GM21737 (cell line): ENCODE results near the gene LSG1.
"Not testable (repeated sequence)": the region's sequence is repeated elsewhere in the genome, so short reads cannot be mapped to it uniquely, and the experiment has no call there.

Experiments used
- ATAC-seq: cut with Tn5 transposase; IDR thresholded peaks from one replicate; pipeline ENCODE4 v1.9.1; 2021; ENCODE audit warnings: mild to moderate bottlenecking, moderate library complexity; ENCODE audit not compliant: unreplicated experiment

Gene LSG1

DNA sequence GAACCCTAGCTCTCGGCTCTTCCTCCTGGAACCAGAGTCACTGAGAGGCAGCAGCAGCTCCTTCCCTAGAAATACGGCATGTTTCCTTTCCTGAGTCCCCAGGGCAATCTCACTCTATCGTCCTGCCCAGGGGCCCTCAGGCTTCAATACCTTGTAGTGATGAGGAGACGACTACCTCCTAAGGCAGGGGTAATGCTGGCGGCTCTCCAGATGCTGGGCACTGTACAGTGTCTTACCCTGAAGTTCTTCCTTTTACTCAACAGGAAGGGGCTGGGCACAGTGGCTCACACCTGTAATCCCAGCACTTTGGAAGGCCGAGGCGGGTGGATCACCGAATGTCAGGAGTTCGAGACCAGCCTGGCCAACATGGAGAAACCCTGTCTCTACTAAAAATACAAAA lies 52.2 kb downstream of the LSG1 start:
- no peak for ATAC-seq

DNA sequence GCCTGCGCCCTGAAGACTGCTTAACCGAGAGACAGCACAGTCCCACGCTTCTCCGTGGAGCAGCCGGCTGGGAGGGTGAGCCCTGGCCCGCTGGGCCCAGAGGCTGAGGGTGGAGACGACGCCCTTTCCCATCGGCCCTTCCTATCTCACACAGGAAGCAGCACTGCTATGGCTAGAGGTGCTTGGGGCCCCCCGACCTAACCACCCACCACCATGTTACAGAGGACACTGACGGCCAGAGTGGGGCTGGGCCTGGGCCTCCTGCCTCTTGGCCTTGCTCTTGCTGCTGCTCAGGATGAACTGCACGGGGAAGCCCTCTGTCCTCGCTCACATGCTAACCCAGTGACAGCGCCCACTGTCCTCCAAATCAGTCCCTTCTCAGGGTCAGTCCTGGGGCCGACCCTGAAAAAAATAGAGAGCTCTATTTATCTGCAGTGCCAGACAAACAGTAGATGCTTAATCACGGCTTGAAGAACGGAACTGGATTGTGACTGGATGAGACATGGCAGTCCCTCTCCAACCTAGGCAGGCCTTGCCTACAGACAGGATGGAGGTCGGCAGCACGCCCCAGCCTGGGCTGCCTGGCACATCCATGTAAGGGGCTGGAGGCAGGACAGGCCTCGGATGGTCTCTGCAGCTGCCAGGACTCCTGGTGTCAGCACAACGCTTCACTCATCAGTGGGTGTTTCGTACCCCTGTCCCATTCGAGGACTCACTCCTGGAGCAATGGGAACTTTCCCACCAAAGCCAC lies 53.0 kb downstream of the LSG1 start:
- ATAC-seq: no peak

DNA sequence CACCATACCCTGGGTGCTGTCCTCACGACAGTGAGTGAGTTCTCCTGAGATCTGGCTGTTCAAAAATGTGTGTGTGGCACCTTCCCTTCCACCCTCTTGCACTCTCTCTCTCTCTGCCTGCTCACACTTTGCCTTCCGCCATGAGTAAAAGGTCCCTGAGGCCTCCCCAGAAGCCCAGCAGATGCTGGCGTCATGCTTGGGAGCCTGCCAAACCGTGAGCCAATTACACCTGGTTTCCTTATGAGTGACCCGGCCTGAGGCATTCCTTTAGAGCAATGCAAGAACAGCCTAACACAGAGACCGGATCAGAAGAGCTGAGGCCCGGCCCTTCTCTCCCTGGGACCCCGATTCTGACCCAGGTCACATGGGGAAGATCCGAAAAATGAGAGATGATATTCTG lies 54.2 kb downstream of the LSG1 start:
- no peak for ATAC-seq

DNA sequence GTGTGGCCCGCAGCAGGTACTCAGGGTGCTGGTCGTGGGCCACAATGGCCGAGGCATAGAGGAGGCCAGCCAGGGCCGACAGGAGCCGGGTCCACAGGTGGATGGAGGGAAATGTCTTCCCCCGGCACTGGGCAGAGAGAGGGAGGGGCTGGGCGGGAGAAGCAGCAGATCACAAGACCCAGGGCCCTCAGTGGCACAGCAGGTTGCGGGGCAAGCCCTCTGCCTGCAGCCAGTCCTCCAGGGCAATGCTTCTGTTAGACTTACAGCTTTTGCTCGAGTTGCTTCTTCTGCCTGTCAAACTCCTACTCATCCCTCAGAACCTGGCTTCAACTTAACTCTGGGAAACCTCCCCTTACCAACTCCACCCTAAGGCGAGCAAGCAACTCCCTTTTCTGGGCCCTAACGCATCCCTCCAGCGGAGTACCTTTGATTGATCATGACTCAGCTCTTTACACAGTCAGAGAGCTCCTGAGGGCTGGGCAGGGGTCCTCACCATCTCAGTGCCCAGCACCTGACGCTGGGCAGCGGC lies 54.8 kb downstream of the LSG1 start:
- no peak for ATAC-seq

DNA sequence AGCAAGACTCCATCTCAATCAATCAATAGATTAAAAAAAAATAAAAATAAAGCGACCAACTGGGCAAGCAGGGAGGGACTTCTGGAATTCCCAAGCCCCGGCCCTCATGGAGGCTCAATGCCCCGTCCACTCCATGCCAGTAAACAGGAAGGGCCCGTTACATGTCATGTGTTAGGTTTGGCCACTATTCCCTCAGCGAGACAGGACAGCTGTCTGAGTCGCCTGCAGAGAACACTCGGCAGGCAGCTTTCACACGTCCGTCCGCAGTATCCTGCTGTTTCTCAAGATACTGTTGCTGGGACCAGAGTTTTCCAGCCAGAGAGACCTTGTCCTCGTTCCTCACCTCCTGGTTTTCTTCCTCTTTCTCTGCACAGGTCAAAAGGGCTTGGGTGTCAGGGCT lies 56.8 kb downstream of the LSG1 start:
- no peak for ATAC-seq

DNA sequence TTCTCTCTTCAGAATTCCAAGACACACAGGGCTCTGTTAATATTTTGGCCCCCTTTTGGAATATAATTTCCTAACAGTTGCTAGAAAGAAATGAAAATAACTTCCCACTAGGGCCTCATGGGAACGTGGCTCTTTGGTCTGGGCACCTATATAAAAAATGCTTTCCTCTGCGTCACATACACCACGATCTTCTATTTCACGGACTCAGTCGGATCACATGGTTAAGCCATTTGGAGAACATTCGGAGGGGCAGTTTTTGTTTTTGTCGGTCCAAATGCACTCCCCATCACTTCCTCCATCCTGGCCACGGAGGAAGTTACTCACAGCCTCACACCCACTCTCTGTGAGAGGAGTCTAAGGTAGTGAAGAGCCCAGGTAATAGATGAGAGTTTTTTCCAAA lies 59.8 kb downstream of the LSG1 start:
- ATAC-seq: no peak

DNA sequence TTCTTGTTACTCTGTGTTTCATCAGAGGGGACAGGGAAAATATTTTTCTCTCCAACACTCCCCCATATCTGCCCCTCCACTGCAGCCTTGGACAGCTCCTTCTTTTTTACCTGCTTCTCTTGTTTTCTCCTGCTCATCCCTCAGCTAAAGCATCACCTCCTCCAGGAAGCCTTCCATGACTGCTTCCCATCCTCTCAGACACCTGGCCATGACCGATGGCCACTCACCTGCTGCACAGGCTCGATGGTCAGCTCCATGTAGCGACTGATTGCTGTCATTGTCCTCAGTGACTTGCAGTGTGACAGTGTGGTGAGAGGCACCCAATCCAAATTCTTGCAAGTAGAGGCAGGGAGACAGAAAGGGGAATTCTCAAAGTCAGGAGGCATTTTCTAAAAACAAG lies 61.3 kb downstream of the LSG1 start:
- ATAC-seq: no peak

DNA sequence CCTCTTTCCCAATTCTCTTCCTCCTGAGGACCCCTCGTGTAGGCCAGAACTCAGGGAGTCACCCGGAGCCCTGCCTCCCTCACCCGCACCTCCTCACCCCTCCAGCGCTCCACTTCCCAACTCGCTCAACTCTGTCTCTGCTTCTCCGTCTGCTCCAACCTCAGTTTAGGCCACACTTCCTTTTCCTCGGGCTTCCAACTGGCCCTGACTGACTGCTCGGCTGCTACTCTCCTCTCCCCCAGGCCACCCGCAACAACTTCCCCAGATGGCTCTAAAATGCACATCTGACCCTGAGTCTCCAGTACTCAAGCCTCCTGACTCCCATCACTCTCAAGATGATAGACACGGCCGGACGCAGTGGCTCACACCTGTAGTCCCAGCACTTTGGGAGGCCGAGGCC lies 62.4 kb downstream of the LSG1 start:
- no peak for ATAC-seq

DNA sequence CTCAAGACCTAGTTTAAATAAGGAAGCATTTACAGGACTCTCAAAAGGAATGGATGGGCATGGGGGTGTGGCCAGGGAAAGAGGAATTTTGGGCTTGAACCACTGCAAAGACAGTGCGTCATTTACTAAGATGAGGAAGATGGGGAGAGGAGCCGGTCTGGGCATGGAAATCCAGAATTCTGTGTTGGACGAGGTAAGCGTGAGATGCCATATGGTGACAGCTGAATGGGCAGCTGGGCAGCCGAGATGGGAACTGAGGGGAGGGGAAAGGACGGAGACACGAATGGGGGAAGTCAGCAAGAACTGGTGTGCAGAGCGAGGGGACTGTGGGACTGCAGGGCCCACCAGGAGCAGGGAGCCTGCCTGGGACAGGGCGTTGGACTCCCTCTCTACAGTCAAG lies 63.0 kb downstream of the LSG1 start:
- ATAC-seq: no peak

DNA sequence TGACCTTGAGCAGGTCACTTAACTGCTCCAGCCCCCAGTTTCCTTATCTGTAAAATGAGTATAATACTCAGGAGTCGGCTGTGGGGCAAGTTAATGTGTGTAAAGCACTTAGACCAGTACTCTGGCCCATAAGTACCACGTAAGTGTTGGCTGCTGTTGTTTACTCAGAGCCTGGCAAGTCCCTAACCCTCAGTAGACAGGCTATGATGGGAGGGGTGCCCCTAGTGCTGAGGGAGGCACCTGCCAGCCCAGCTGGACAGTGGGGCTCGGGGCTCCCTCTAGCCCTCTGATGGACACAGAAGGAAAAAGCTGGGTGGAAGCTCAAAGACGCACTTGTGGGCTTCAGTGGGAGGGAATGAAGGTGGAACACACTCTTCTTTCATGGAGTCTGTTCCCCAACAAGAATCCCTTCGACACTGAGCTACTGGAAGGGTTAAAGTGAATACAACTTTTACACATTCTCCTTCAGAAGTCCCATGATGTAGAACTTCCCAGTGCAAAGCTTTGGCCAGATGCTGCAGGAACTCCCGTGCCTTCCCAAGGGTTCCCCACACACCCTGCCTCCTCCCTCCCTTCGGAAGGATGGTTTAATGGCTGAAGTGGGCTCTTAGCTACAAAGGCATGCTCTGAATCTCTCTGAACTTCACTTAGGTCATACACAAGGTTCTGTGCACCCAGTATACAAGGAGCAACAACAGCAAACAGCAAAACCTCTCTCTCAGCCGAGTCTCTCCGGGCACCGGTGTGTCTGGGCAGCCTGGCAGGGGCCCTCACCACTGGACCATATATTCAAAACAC lies 64.2 kb downstream of the LSG1 start:
- no peak for ATAC-seq

DNA sequence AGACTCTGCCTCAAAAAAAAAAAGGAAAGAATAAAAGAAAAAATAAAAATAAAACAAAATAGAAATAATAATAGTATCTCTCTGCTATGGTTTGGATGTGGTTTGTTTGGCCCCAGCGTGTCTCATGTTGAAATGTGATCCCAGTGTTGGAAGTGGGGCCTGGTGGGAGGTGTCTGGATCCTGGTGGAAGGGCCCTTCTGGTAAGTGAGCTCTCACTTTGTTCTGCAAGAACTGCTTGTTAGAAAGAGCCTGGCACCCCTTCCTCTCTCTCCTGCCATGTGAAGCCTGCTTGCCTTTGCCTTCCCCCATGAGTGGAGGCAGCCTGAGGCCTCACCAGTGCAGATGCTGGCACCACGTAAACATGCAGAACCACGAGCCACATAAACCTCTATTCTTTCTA lies 65.0 kb downstream of the LSG1 start:
- ATAC-seq: no peak

DNA sequence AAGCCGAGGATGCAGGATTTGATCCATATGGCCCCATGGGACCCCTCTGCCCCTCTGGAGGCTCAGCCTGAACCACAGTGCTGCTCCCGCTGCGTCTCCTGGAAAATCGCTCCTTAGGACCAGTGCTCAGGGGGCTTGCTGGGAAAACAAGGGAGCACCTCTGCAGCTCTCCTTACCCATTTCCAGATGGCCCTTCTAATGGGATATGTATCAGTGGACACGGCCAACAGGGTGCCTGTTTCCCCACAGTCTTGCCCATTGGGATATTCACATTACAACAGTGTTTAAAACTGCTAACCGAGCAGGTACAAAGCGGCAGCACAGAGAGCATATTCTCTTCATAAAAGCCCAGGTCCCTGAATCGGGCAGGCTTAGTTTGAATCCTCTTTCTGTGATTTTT lies 65.8 kb downstream of the LSG1 start:
- ATAC-seq: no peak

DNA sequence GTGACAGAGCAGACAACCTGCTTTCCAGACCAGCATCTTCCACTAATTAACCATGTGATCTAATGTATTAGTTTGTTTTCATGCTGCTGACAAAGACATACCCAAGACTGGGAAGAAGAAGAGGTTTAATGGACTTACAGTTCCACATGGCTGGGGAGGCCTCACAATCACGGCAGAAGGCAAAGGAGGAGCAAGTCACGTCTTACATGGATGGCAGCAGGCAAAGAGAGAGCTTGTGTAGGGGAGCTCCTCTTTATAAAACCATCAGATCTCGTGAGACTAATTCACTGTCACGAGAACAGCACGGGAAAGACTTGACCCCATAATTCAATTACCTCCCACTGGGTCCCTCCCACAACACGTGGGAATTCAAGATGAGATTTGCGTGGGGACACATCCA lies 66.7 kb downstream of the LSG1 start:
- ATAC-seq: not testable (repeated sequence)

DNA sequence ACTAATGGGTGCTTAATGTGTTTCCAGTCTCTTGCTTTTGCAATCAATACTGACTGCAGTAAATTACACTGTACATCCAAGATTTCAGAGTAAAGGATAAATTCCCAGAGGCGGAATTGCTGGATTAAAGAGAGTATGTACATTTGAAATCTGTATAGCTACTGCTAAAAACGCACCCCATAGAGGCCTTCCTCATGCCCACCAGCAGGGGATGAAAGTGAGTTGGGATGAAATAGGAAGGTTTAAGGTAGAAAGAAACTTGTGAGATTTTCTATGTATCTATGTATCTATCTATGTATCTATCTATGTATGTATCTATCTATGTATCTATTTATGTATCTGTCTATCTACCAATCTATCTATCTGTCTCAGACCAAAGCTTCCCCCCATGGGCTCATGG lies 67.2 kb downstream of the LSG1 start:
- ATAC-seq: no peak

DNA sequence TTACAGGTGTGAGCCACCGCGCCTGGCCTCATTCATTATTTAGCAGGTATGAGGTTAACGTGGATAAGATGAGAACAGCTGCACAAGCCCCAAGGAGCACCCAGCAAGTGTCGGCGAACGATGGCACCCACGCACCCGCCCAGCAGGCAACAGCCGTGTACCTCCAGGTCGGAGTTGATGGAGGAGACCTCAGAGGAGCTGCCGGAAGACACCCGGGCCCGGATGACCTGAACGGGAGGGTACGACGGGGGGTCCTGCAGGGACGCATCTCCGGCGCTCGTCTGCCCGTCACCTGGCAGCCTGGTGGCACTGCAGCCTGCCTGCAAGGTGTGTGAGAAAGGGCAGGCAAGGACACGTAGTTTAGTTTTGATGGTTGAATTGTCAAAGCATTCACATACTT lies 67.9 kb downstream of the LSG1 start:
- no peak for ATAC-seq

DNA sequence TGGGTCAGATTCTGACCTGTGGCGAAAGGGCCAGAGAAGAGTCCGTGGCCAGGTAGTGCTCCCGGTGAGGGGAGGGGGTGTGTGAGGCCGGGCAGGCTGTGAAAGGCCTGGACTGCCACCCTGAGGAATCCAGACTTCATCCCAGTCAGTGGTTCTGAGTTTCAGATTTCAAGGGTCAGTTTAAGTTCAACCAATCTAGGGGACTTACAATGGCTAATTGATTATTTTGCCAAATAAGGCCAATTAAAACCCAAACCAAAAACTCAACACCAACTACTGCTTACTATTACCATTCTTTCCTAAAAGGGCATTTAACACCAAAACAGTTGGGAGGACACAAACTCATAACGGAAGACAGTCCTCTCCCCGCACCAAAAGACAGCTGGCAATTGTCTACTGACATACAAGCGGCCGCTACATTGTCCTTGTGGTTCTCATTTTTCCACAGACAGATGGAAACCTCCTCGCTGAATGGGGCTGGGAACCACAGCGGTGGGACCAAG lies 69.3 kb downstream of the LSG1 start:
- ATAC-seq: no peak

DNA sequence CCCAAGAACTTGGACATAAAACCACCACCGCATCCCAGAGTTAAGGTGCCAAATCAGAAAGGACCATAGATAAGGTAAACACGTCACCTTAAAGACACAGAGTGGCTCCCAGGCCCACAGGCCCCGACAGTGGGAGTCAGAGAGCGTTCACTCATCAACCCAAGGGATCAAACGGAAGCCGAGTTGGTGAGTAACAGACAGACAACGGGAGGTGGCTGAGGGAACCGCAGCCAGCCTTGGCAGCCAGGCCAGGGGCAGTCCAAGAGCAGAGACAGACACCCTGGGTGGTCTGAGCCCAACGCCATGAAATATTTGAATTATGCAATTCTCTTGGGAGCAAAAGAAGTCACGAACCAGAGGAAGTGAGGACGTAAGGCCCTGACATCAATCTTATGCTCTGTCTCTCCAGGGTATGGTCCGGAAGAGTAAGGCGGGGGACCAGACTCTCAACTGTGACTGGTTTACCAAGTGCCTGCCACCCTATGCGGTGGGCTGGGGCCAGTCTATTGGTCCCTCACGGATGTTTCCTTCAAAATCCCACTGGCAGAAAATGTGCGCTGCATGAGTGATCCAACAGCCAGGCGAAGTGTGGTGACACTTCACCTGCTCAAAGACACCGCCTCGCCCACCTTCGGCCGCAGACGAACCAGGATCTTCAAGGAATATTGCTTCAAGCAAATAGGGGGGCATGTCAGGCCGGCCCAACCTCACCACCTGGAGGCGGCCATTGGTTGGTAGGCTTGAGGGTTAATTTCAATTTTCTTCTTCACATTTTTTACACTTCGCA lies 73.0 kb downstream of the LSG1 start:
- no peak for ATAC-seq

DNA sequence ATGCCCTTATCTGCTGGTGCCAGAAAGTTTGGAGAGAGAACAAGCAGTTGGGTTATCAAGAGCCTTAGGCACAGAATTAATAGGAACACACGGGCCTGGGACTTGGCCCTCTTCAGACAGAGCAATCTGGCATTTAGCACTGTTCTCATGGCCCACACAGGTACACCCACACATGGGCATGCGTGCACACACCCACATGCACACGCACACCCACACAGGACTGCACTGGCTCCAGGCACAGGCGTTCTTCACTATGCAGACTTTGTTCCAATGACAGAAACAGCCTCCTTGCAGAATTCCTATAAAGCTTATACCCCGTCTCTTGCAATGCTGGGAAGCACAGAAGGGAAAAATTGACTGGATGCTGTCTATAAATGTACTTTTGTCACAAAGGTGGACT lies 75.1 kb downstream of the LSG1 start:
- ATAC-seq: no peak

DNA sequence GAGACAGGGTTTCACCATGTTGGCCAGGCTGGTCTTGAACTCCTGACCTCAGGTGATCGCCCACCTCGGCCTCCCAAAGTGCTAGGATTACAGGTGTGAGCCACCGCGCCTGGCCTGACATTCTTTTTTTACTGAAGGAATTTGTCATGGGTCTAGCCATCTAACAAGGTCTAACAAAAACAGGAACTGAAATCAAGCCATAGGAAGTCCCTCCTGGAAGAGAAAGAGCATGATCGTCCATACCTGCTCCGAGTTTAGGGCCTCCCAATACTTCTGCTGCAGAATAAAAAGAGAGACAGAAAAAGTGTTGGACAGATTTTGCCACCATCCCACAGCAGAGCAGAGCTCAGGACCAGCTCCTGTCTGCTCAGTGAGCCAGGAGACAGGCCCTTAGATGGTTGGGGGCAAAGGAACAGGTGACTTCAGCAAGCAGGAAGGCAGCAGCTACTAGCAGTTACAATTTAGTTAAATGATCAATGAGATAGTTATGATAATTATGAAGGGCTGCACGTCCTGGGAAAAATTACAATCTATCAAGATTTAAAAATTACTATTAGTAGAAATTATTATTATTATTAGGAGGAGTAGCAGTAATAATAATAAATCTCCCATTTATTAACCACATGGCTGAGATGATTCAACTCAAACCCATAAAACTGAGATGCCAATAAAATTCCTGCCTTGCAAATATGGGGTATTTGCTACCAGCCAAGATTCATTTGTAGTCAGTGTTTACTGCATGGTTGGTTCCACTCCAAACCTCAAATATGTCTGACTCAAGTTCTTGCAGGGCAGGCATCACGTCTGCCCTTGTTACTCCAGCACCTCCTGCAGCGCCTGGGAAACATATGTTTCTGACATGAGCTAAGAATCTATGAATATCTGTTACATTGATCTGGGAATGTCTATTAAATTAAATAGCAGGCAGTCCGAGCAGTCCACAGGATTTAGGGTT lies 78.9 kb downstream of the LSG1 start:
- ATAC-seq: no peak
